Measurements from ENCODE around the gene MSANTD3. TPM values are rescaled to one million over a fixed set of nuclear protein-coding genes. Genes with fewer than 3 reads are reported as not detected.

The MSANTD3 gene
- total and polyA plus RNA-seq, 9 of the 15 experiments (the other 6 are each of a cell fraction or from before 2014, with no cell fraction given): 9.4 to 28.7 (median 22.3) TPM

GRCh38 chr9:100408546-100409175, 18.3 kb upstream of the MSANTD3 start (continued):
- TF ChIP-seq RNF219 (CRISPR knock-in tag; IDR thresholded peaks at IDR 0.05) (no peak), PHF20 (IDR thresholded peaks at IDR 0.05; ENCODE audit: partially characterized antibody) (no peak), MTA3 (IDR thresholded peaks at IDR 0.05; ENCODE audit: borderline replicate concordance) (no peak), USF1 (CRISPR knock-in tag; IDR thresholded peaks at IDR 0.05) (no peak), KAT2B (IDR thresholded peaks at IDR 0.05; ENCODE audit: low read depth, low read length) (no peak), ZNF217 (CRISPR knock-in tag; IDR thresholded peaks at IDR 0.05) (no peak), ZNF592 (IDR thresholded peaks at IDR 0.05) (no peak), CHD4 (IDR thresholded peaks at IDR 0.05; ENCODE audit: insufficient read depth, insufficient replicate concordance, low read depth, low read length, poor library complexity, severe bottlenecking) (no peak), PRPF4 (IDR thresholded peaks at IDR 0.05; ENCODE audit: insufficient read depth, low read depth, low read length, poor library complexity, severe bottlenecking) (no peak)

Data from K562 (cell line).